NCI-H1092 (cell line): ENCODE data around the gene PTK6.
A peak's percentile ranks its signal among the peaks of the same experiment; 100 is the strongest.

ENCODE experiments used
- DNase-seq: peaks from one replicate; lab custom pipeline; 2025; lab: John Stamatoyannopoulos, UW

Gene PTK6

GRCh38 chr20:63507083-63507743, 30.0 kb downstream of the PTK6 start:
- DNase-seq, result no peak

DNA sequence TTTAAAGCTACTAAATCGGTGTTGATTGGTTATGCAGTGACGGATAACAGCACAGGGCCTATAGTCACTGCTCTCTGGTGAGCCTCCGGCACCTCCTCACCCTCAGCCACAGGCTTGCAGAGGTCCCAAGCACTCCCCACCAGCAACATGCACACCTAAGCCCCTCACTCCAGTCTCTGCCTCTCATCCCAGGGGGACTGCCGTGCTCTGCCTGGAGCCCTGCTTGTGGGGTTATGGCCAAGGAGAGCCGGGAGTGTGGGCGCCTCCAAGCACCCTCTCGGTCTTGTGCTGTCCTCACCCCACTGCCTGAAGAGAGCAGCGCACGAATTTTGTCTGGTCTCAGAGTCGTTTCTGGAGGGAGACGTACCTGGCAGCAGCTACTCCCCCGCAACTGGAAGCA, 31.5 kb downstream of the PTK6 start:
- DNase-seq, result no peak

- no peak for DNase-seq
Observed at GRCh38 chr20:63505281-63505680, 31.9 kb downstream of the PTK6 start.

- DNase-seq, result no peak
Observed at GRCh38 chr20:63504642-63505041, 32.5 kb downstream of the PTK6 start.

- DNase-seq, result no peak
Observed at GRCh38 chr20:63503524-63503923, 33.7 kb downstream of the PTK6 start.

- DNase-seq, result peak; percentile 73
Observed at GRCh38 chr20:63502671-63503172, 34.5 kb downstream of the PTK6 start.

GRCh38 chr20:63501818-63502670, 35.1 kb downstream of the PTK6 start:
- peak; percentile 81 for DNase-seq

- no peak for DNase-seq
Observed at GRCh38 chr20:63500902-63501817, 36.0 kb downstream of the PTK6 start.

DNA sequence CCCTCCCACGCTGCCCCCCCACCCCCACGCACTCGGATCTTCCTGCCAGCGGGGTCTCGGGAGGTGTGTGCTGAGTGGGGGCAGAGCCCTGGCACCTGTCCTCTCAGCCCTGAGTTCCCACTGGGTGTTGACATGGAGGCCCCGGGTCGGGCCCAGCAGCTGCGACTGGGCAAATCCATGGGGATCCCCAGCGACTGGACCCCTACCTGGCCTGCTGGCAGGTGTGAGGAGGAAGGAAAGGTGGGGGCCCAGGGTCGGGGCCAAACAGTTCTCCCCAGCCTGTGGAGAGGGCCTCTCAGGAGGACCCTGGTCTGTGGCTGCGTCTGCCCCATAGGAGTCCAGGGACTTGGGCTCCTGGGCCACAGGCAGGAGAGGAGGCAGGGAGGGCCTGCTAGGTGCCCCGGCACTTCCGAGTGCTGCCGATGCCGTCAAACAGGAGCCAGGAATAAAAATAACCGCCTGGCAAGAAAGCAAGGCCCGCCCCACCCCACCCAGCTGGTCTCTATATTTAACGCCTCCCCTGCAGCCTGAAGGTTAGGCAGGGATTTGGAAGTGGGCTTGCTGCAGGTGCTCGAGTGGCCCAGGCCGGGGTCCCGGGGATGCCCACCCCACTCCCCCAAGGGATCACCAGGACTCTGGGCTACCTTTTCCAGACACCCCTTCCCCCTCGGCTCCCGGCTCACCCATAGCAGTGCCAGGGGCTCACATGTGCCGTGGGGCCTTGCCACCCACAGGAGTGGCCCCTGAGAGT, 36.9 kb downstream of the PTK6 start:
- DNase-seq, result no peak

GRCh38 chr20:63499338-63499969, 37.7 kb downstream of the PTK6 start:
- peak; percentile 45 for DNase-seq

GRCh38 chr20:63498960-63499337, 38.2 kb downstream of the PTK6 start, which contains the start of gene EEF1A2:
Gene EEF1A2, minus strand, starts transcription at chr20:63499083. Its CDS starts 1,320 bp downstream, at chr20:63497763.
- DNase-seq, result peak; percentile 50

DNA sequence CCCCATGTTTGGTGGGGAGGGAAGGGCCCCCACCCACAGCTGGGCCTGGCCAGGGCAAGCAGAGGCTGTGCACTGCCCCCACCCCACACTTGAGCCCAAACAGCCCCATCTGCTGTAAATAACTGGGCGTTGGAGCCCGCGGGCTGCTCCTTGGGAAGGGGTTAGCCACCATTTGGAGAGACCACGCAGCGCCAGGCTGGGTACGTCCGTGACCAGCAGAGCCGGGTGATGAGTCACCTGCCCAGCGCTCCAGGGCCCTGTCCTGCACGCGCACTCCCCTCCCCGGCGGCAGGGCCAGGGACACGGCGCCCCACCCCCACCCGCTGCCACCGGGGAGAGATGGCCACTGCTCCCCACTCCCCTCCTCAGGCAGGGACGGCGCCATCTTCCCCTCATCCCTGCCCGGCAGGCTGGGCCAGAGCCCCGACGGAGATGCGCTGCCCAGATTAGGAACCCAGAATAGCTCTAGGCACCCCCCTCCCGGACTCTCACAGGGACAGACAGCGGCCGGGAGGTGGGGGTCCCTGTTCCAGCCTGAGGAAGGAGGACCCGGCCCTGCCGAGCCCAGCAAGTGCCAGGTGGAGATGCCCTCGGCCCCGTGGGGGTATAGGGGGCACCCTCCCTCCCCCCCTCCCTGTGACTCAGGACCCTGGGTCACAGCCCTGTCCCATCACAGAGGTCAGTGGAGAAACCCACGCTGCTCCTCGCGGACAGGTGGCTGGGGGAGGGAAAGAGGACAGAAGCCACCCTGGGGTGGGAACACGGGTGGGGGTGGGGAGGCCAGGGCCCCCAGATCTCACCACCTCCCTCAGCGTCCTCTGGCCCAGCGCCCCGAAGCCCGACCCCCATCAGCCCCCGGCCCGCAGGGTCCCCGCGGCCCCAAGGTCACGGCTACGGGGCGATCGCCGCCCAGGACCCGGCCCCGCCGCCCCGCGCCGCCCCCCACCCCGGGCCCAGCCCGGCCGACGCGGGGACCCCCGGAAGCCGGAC, 38.9 kb downstream of the PTK6 start:
- DNase-seq, result no peak

- no peak for DNase-seq
Observed at GRCh38 chr20:63497138-63497945, 39.8 kb downstream of the PTK6 start.

DNA sequence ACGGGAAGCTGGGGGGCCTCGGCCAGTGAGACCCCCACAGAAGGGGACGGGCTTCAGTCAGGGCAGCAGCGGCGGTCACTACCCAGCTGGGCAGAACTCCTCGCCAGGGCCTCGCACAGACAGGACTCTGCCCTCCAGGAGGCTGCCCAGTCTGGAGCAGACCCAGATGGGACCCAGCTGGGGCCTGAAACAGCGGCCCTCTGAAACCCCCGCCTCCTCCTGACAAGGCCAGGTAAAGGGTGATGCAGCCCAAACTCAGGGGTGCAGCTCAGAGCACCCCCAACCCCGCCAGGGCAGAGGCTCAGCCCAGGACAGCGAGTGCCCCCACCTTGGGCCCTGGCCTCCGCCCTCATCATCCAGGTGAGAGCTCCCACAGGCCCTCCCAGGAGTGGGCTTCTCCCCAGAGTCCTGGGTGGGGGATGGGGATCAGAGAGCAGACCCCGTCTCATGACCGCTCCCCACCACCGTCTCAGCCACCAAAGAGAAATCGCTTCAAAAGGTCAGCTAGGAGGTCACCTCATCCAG, 40.5 kb downstream of the PTK6 start:
- no peak for DNase-seq

DNA sequence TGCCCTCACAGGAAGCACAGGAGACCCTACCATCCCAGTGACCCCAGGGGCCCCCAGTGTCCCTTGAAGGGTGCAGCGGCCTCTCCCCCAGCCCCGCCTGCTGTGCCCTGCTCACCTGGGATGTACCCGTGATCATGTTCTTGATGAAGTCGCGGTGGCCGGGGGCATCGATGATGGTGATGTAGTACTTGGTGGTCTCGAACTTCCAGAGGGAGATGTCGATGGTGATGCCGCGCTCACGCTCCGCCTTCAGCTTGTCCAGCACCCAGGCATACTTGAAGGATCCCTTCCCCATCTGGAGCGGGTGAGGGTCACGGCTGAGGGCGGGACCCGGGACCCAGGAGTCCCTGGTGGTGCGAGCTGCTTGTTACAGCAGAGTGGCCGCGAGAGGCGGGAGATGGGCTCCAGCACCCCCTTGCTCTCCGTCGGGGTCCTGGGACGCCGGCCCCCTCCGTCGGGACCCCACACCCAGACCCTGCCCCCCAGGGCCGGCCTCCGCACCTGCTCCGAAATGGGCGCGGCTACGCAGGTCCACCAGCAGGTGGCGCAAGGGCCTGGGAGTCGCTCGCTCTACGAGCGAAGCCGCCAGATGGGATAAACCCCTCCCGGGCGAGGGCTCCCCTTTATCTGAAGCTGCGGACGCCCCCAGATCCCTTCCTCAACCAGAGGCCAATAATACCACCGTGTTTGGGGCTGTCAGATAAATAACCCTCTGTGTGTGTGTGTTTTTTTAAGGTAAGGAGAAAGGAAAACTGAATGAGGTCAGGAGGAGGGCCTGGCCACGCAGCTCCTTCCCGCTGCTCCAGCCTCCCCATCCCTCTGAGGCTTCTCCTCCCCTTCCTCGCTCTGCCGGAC, 41.2 kb downstream of the PTK6 start:
- peak; percentile 38 for DNase-seq

DNA sequence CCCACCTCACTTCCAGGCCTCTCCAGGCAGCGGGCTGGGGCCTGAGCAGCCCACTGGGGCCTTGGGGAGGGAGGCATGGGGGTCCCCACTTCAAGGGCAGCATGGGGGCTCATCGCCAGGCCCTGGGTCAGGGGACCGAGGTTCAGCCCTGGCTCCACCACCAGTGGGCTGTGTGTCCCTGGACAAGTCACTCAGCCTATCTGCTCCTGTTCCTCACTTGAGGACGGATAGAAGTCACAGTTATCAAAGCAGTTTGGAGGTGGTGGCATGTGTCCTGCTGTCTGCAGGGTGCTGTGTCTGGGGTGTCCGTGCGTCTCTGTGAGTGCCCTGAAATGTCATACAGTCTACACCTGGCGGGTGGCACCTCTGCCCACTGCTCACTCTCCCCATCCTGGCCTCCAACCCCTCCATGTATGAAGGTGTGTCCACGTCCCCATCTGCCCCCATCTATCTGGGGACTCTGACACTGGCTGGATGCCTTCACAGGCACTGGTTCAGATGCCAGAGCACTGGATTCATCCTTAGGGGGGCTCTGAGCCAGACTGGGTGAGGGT, 41.9 kb downstream of the PTK6 start:
- DNase-seq, result no peak
